H1 (cell line): ENCODE data around the gene TEDC1. TPM values are rescaled to one million over a fixed set of nuclear protein-coding genes. Genes with fewer than 3 reads are reported as not detected.

ENCODE experiments used
- CTCF ChIA-PET: fragments of 300-600 bp; sonication (Branson Sonifier 250); formaldehyde crosslinking; loops from one replicate; lab custom pipeline; 2021; ENCODE audit not compliant: partially characterized antibody; lab: Charles Lee
- POLR2A ChIA-PET: fragments of 300-600 bp; sonication (Branson Sonifier 250); formaldehyde crosslinking; loops from one replicate; lab custom pipeline; 2021; ENCODE audit warnings: inconsistent platforms; ENCODE audit not compliant: partially characterized antibody; lab: Charles Lee
- DNase-seq, 2 experiments: peaks; one replicate each; pipeline versions ENCODE4 v3.0.0 to v3.0.0-alpha.2; 2010 to 2022; ENCODE audit warnings: low spot score in 2 of 2, low read depth in 1 of 2, mixed read lengths in 1 of 2
- FAIRE-seq: peaks from 2 replicates; lab custom pipeline; 2011; peaks lifted over from hg19 to GRCh38; lab: Jason Lieb, UNC
- H2AFZ ChIP-seq: 2 replicates; pipeline ENCODE4 v1.8.1; 2012; ENCODE audit warnings: low read length, inconsistent platforms
- H2AK5ac ChIP-seq: 2 replicates; pipeline ENCODE4 v1.6.1; 2013; ENCODE audit warnings: low read depth, low read length
- H2BK120ac ChIP-seq: replicated peaks from 2 replicates; pipeline ENCODE3; 2013; ENCODE audit warnings: low read depth, low read length, inconsistent platforms
- H2BK12ac ChIP-seq: 2 replicates; pipeline ENCODE4 v1.6.1; 2013; ENCODE audit warnings: low read depth, low read length
- H2BK15ac ChIP-seq: 2 replicates; pipeline ENCODE4 v1.6.1; 2013; ENCODE audit warnings: low read length
- H2BK20ac ChIP-seq: 2 replicates; pipeline ENCODE4 v1.6.1; 2013; ENCODE audit warnings: low read length
- H2BK5ac ChIP-seq: 2 replicates; pipeline ENCODE4 v1.6.1; 2013; ENCODE audit warnings: low read depth, low read length
- H3K14ac ChIP-seq: 2 replicates; pipeline ENCODE4 v1.6.1; 2013; ENCODE audit warnings: inconsistent platforms; ENCODE audit not compliant: insufficient read length
- H3K18ac ChIP-seq: 2 replicates; pipeline ENCODE4 v1.6.1; 2013; ENCODE audit warnings: low read length; ENCODE audit errors: extremely low read depth
- H3K23ac ChIP-seq: 2 replicates; pipeline ENCODE4 v1.6.1; 2013; ENCODE audit warnings: inconsistent platforms; ENCODE audit not compliant: insufficient read length
- H3K23me2 ChIP-seq: 2 replicates; pipeline ENCODE4 v1.6.1; 2013; ENCODE audit warnings: low read depth, low read length
- H3K27ac ChIP-seq: 2 replicates; pipeline ENCODE4 v1.6.1; 2011; ENCODE audit warnings: low read depth, low read length, inconsistent platforms
- H3K27me3 ChIP-seq, 4 experiments: replicated peaks in 1 of 4; 1 replicate in 1 of 4; 2 replicates in 3 of 4; pipeline versions ENCODE4 v1.6.1 to v1.8.1; 2011 to 2013; ENCODE audit warnings: low read length in 3 of 4, mild to moderate bottlenecking in 3 of 4, inconsistent platforms in 2 of 4, mixed read lengths in 2 of 4, moderate library complexity in 1 of 4; ENCODE audit not compliant: control insufficient read depth in 3 of 4, insufficient read depth in 3 of 4; ENCODE audit errors: extremely low read depth in 1 of 4
- H3K36me3 ChIP-seq, 4 experiments: 2 replicates each; pipeline versions ENCODE4 v1.6.1 to v1.8.1; 2011 to 2013; ENCODE audit warnings: mild to moderate bottlenecking in 4 of 4, low read length in 3 of 4, moderate library complexity in 2 of 4, control low read depth in 1 of 4, inconsistent platforms in 1 of 4; ENCODE audit not compliant: insufficient read depth in 4 of 4, control insufficient read depth in 2 of 4
- H3K4ac ChIP-seq: replicated peaks from 2 replicates; pipeline ENCODE3; 2013; ENCODE audit warnings: low read length, low read depth, mixed read lengths, inconsistent platforms; ENCODE audit not compliant: insufficient read length
- H3K4me1 ChIP-seq, 4 experiments: replicated peaks in 1 of 4; 1 replicate in 1 of 4; 2 replicates in 3 of 4; pipeline versions ENCODE4 v1.6.1 to v1.8.1; 2011 to 2013; ENCODE audit warnings: low read length in 3 of 4, inconsistent platforms in 2 of 4, mixed read lengths in 1 of 4; ENCODE audit not compliant: insufficient read depth in 4 of 4, control insufficient read depth in 3 of 4
- H3K4me2 ChIP-seq, 2 experiments: 2 replicates each; pipeline versions ENCODE4 v1.6.1 to v1.8.1; 2011 to 2013; ENCODE audit warnings: low read depth in 2 of 2, low read length in 2 of 2, control low read depth in 1 of 2, inconsistent platforms in 1 of 2, mild to moderate bottlenecking in 1 of 2; ENCODE audit not compliant: insufficient read depth in 1 of 2
- H3K4me3 ChIP-seq, 4 experiments: fragments of 200-600, 300-600 bp in 1 of 4; sonication (generic), shearing (Covaris generic), sonication (Bioruptor Twin) in 1 of 4; 2 replicates each; pipeline versions ENCODE4 v1.5.1 to v1.8.1; 2011 to 2016; ENCODE audit warnings: low read length in 4 of 4, low read depth in 3 of 4, control low read depth in 2 of 4, inconsistent platforms in 2 of 4, mild to moderate bottlenecking in 2 of 4, mixed read lengths in 1 of 4, moderate library complexity in 1 of 4; ENCODE audit not compliant: insufficient read depth in 2 of 4; ENCODE audit errors: extremely low read depth in 1 of 4
- H3K56ac ChIP-seq: replicated peaks from 2 replicates; pipeline ENCODE3; 2013; ENCODE audit warnings: low read depth, mild to moderate bottlenecking, mixed read lengths, low read length, inconsistent platforms; ENCODE audit not compliant: insufficient read length
- H3K79me1 ChIP-seq: 2 replicates; pipeline ENCODE4 v1.6.1; 2013; ENCODE audit warnings: low read depth, low read length, control low read depth
- H3K79me2 ChIP-seq, 2 experiments: 2 replicates each; pipeline versions ENCODE4 v1.6.1 to v1.8.1; 2012 to 2013; ENCODE audit warnings: low read length in 2 of 2, mild to moderate bottlenecking in 2 of 2, inconsistent platforms in 1 of 2; ENCODE audit not compliant: insufficient read depth in 2 of 2, control insufficient read depth in 1 of 2
- H3K9ac ChIP-seq, 4 experiments: replicated peaks in 1 of 4; 1 replicate in 1 of 4; 2 replicates in 3 of 4; pipeline versions ENCODE4 v1.6.1 to v1.8.1; 2011 to 2013; ENCODE audit warnings: low read depth in 3 of 4, low read length in 3 of 4, control low read depth in 2 of 4, mild to moderate bottlenecking in 2 of 4, moderate library complexity in 2 of 4, inconsistent platforms in 1 of 4; ENCODE audit errors: extremely low read depth in 1 of 4
- H3K9me3 ChIP-seq, 2 experiments: 2 replicates each; pipeline versions ENCODE4 v1.6.1 to v1.8.1; 2012 to 2013; ENCODE audit warnings: mild to moderate bottlenecking in 2 of 2, moderate library complexity in 2 of 2, control low read depth in 1 of 2, inconsistent platforms in 1 of 2, low read depth in 1 of 2, low read length in 1 of 2, mixed read lengths in 1 of 2; ENCODE audit not compliant: insufficient read depth in 2 of 2
- H4K20me1 ChIP-seq, 2 experiments: replicated peaks in 1 of 2; 2 replicates each; pipeline versions ENCODE3 to v1.8.1; 2011 to 2013; ENCODE audit warnings: inconsistent platforms in 2 of 2, low read length in 2 of 2, mild to moderate bottlenecking in 1 of 2; ENCODE audit not compliant: insufficient read depth in 2 of 2, control insufficient read depth in 1 of 2
- H4K5ac ChIP-seq: 2 replicates; pipeline ENCODE4 v1.6.1; 2013; ENCODE audit warnings: low read length, low read depth, mixed read lengths, inconsistent platforms; ENCODE audit not compliant: insufficient read length
- H4K8ac ChIP-seq: 2 replicates; pipeline ENCODE4 v1.8.0; 2013; ENCODE audit warnings: mild to moderate bottlenecking, moderate library complexity, low read length, inconsistent platforms; ENCODE audit not compliant: insufficient read depth; ENCODE audit errors: extremely low read depth
- H4K91ac ChIP-seq: replicated peaks from 2 replicates; pipeline ENCODE3; 2013; ENCODE audit warnings: low read length, mixed read lengths, inconsistent platforms; ENCODE audit not compliant: insufficient read length
- BCL11A ChIP-seq, 2 experiments: IDR thresholded peaks; one replicate each; pipeline ENCODE4 v1.6.1; 2011; ENCODE audit warnings: low read depth in 2 of 2, low read length in 2 of 2, mild to moderate bottlenecking in 2 of 2
- CEBPB ChIP-seq: IDR thresholded peaks from 2 replicates; pipeline ENCODE4 v1.6.1; 2012; ENCODE audit warnings: low read depth, low read length
- EP300 ChIP-seq, 2 experiments: IDR thresholded peaks; 1 replicate in 1 of 2; 2 replicates in 1 of 2; pipeline ENCODE4 v1.6.1; 2011 to 2012; ENCODE audit warnings: low read depth in 2 of 2, low read length in 2 of 2, mild to moderate bottlenecking in 2 of 2, borderline replicate concordance in 1 of 2, inconsistent platforms in 1 of 2, moderate library complexity in 1 of 2
- GABPA ChIP-seq: IDR thresholded peaks from 2 replicates; pipeline ENCODE4 v1.6.1; 2011; ENCODE audit warnings: mild to moderate bottlenecking, low read length, moderate library complexity, borderline replicate concordance; ENCODE audit not compliant: insufficient read depth
- MAFK ChIP-seq: IDR thresholded peaks from 2 replicates; pipeline ENCODE4 v1.6.1; 2012; ENCODE audit warnings: low read depth, mild to moderate bottlenecking, improper control_type of control experiment, low read length
- RBBP5 ChIP-seq: IDR thresholded peaks from 2 replicates; pipeline ENCODE4 v1.7.1; 2012; ENCODE audit warnings: low read depth, mild to moderate bottlenecking, inconsistent platforms, low read length, moderate library complexity, borderline replicate concordance
- YY1 ChIP-seq: IDR thresholded peaks from 2 replicates; pipeline ENCODE4 v1.6.1; 2011; ENCODE audit warnings: low read depth, mild to moderate bottlenecking, low read length
- WGBS, 2 experiments: shearing (Covaris generic) in 1 of 2; methylation state at CpG; one replicate each; pipeline versions ENCODE4 v1.1.6 to v1.1.7; 2013 to 2015; ENCODE audit warnings: low lambda C conversion rate in 2 of 2, mixed read lengths in 2 of 2, inconsistent platforms in 1 of 2, low coverage in 1 of 2, missing lambda C conversion rate in 1 of 2; ENCODE audit not compliant: insufficient replicate concordance in 2 of 2, insufficient coverage in 1 of 2, insufficient read length in 1 of 2; ENCODE audit errors: extremely low coverage in 1 of 2, missing lambda C conversion rate in 1 of 2; 5-methylcytosine and 5-hydroxymethylcytosine counted together
- polyA plus RNA-seq, 7 experiments: library from polyadenylated mRNA; depleted of rRNA in 3 of 7; stranded (reverse) in 5 of 7; unstranded in 2 of 7; fragments of >200 nt in 5 of 7; fragments of 200-250 nt in 2 of 7; gene quantifications; 1 replicate in 5 of 7; 2 replicates in 1 of 7; 4 replicates in 1 of 7; pipeline versions ENCODE4 v1.2.1 to v1.2.3, GENCODE V29; 2011 to 2013; ENCODE audit warnings: missing spikeins in 2 of 7, mixed read lengths in 2 of 7
- total RNA-seq: library from RNA; stranded (reverse); fragmentation: NEBNext Ultra II Directional; extraction: Animal tissue kit (Norgen Biotek cat#: 25700); gene quantifications from 2 replicates; pipeline ENCODE4 v1.2.1, GENCODE V29; 2021
- TF ChIP-seq, protein P1 (sequence below): IDR thresholded peaks from 2 replicates; pipeline ENCODE4 v1.6.1; 2011; ENCODE audit warnings: low read depth, mild to moderate bottlenecking, low read length; ENCODE audit not compliant: insufficient read depth
- TF ChIP-seq, protein P2 (sequence below): IDR thresholded peaks from 2 replicates; pipeline ENCODE4 v1.6.1; 2012; ENCODE audit warnings: low read length, inconsistent platforms

TEDC1 gene
- total and polyA plus RNA-seq, 2 of the 8 experiments (the other 6 are each of a cell fraction or from before 2014, with no cell fraction given): 5.6 to 14.8 TPM

DNA sequence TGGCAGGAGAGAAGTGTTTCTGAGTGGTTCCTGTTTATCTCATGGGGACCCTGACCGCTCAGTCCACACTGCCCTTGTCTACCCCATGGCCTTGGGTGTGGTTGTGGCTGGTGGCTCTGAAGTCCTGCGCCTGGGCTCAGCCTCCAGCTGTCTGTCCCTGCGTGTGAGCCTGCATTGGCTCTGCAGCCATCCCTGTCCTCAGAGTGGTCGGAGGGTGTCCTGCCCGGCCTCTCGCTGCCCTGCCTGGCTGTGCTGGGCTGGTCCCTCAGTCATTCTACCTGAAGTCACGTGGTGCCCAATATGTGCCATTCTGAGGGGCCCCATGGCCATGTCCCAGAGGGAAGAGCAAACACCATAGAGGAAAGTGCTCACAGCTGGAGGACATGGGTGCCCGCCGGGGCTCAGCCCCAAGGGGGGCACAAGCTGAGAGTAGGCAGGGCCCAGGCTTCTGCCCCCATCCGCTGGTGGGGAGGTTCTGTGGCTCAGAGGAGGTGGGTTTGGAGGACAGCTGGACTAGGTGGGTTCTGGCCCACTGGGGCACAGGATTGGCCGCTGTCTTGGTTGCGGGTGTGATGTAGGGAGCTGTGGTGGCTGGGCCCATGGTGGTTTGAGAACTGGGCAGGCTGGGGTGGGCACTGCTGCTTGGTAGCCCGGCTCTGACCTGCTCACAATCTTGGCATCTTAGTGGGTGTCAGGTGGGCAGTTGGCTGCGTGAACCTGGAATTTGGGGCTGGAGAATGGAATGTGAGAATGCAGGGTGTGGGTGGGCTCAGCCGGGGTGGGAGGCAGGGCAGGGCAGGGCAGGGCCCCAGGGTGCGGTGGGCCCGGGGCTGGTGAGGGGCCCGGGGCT lies 11.6 kb downstream of the TEDC1 start:
- no peak overlapping the region for H3K4me3 ChIP-seq
- no peaks in the 10 kb centered on the region for H3K9me3 ChIP-seq
- H3K4me1 ChIP-seq: peaks cover 0 to 3% (median 0%) of the 10 kb centered on the region in 4 experiments; a peak in 2 of 7 replicates
- 88% methylated on average over 14 of the region's 18 CpGs; no CpG with 5 or more reads in 1 of the 2 experiments for WGBS, 2 experiments
- H3K56ac ChIP-seq: no peak overlapping the region
- ChIA-PET CTCF (interaction anchor here (0.9 kb wide), 1 partner anchor 13 kb away, joined by 3 read pairs; no protein-coding TSS in a partner anchor), POLR2A (interaction anchor here (0.9 kb wide), 1 partner anchor 10 kb away, joined by 3 read pairs; no protein-coding TSS in a partner anchor)
- no peak overlapping the region for H2AK5ac ChIP-seq
- H4K20me1 ChIP-seq: no peaks in the 10 kb centered on the region
- no peak overlapping the region for H3K9ac ChIP-seq
- no peak overlapping the region for H2BK120ac ChIP-seq
- H2BK12ac ChIP-seq: no peak overlapping the region
- H2BK5ac ChIP-seq: no peak overlapping the region
- DNase-seq: no peak
- no peaks in the 10 kb centered on the region for H3K79me2 ChIP-seq
- no peak for TF ChIP-seq RBBP5
- TF ChIP-seq YY1: no peak
- no peak for TF ChIP-seq CEBPB
- no peak for TF ChIP-seq BCL11A (IDR thresholded peaks at IDR 0.05; ENCODE audit: low read depth in 2 of 2, low read length in 2 of 2)
- TF ChIP-seq, protein P1, sequence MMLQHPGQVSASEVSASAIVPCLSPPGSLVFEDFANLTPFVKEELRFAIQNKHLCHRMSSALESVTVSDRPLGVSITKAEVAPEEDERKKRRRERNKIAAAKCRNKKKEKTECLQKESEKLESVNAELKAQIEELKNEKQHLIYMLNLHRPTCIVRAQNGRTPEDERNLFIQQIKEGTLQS: no peak
- TF ChIP-seq, protein P2, sequence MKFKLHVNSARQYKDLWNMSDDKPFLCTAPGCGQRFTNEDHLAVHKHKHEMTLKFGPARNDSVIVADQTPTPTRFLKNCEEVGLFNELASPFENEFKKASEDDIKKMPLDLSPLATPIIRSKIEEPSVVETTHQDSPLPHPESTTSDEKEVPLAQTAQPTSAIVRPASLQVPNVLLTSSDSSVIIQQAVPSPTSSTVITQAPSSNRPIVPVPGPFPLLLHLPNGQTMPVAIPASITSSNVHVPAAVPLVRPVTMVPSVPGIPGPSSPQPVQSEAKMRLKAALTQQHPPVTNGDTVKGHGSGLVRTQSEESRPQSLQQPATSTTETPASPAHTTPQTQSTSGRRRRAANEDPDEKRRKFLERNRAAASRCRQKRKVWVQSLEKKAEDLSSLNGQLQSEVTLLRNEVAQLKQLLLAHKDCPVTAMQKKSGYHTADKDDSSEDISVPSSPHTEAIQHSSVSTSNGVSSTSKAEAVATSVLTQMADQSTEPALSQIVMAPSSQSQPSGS: no peak
- no peak for TF ChIP-seq MAFK
- no peak for TF ChIP-seq EP300 (IDR thresholded peaks at IDR 0.05; ENCODE audit: borderline replicate concordance in 1 of 2, low read depth in 2 of 2, low read length in 2 of 2)
- no peak for TF ChIP-seq GABPA
- no peak overlapping the region for H4K91ac ChIP-seq
- no peaks in the 10 kb centered on the region for H3K79me1 ChIP-seq
- H3K14ac ChIP-seq: no peak overlapping the region
- no peaks in the 10 kb centered on the region for H3K23me2 ChIP-seq
- H2BK15ac ChIP-seq: no peak overlapping the region
- H3K4me2 ChIP-seq: no peak overlapping the region
- H3K23ac ChIP-seq: no peak overlapping the region
- no peak overlapping the region for H3K18ac ChIP-seq
- no peaks in the 10 kb centered on the region; a peak in 1 of 7 replicates for H3K27me3 ChIP-seq
- no peaks in the 10 kb centered on the region for H3K36me3 ChIP-seq
- H4K8ac ChIP-seq: no peak overlapping the region
- no peak overlapping the region for H2AFZ ChIP-seq
- H2BK20ac ChIP-seq: no peak overlapping the region
- no peak overlapping the region for H4K5ac ChIP-seq
- H3K27ac ChIP-seq: no peak overlapping the region
- H3K4ac ChIP-seq: no peak overlapping the region
- no peak for FAIRE-seq
